ENCODE measurements around the gene DSCAML1. TPM values are rescaled to one million over a fixed set of nuclear protein-coding genes. Genes with fewer than 3 reads are reported as not detected.

DSCAML1 gene
- total and polyA plus RNA-seq, 2 of the 8 experiments (the other 6 are each of a cell fraction or from before 2014, with no cell fraction given): 0.19 to 0.24 TPM

DNA sequence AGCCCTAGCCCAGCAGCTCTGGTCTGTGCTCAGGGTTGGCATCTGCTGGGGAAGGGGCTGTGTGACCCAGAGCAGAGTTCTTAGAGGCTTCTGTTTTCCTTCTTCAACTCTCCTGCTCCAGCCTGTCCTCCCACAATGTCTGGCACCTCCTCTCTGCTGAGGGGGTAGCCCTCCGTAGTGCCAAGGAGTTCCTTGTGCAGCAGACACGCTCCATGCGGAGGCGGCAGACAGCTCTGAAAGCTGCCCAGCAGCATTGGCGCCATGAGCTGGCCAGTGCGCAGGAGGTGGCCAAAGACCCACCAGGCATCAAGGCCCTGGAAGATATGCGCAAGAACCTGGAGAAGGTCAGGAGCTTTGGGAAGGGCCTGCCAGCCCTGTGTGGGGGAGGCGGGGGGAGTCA lies 400.0 kb downstream of the DSCAML1 start:
- no peak overlapping the region for H2BK120ac ChIP-seq (replicated peaks; ENCODE audit: low read depth, low read length)
- H2AFZ ChIP-seq (ENCODE audit: low read length): no peak overlapping the region
- H3K23me2 ChIP-seq (ENCODE audit: low read depth, low read length): no peaks in the 10 kb centered on the region
- H3K4me3 ChIP-seq (ENCODE audit: extremely low read depth in 1 of 4, insufficient read depth in 2 of 4, low read depth in 3 of 4, low read length in 4 of 4): no peak overlapping the region
- no peak overlapping the region for H2BK15ac ChIP-seq (ENCODE audit: low read length)
- peaks cover 4 to 6% of the 10 kb centered on the region in 2 experiments for H4K20me1 ChIP-seq (replicated peaks in 1 of 2; ENCODE audit: control insufficient read depth in 1 of 2, insufficient read depth in 2 of 2, low read length in 2 of 2)
- no peak overlapping the region for H4K5ac ChIP-seq (ENCODE audit: insufficient read length, low read depth, low read length)
- H3K4ac ChIP-seq (replicated peaks; ENCODE audit: insufficient read length, low read depth, low read length): no peak overlapping the region
- H3K18ac ChIP-seq (ENCODE audit: extremely low read depth, low read length): no peak overlapping the region
- TF ChIP-seq RBBP5 (IDR thresholded peaks at IDR 0.05; ENCODE audit: borderline replicate concordance, low read depth, low read length) (no peak), SRF (IDR thresholded peaks at IDR 0.05; ENCODE audit: low read depth, low read length) (no peak), NANOG (IDR thresholded peaks at IDR 0.05; ENCODE audit: insufficient read depth, low read depth, low read length, poor library complexity, severe bottlenecking) (no peak), CBX5 (IDR thresholded peaks at IDR 0.05; ENCODE audit: low read depth, low read length) (no peak), CHD2 (IDR thresholded peaks at IDR 0.05; ENCODE audit: low read length) (no peak), SIRT6 (IDR thresholded peaks at IDR 0.05; ENCODE audit: low read length) (no peak), CTBP2 (IDR thresholded peaks at IDR 0.05; ENCODE audit: borderline replicate concordance, insufficient read depth, insufficient read length, low read length) (no peak), POU5F1 (IDR thresholded peaks at IDR 0.05; ENCODE audit: low read depth, low read length) (no peak), TCF12 (IDR thresholded peaks at IDR 0.05; ENCODE audit: low read depth, low read length) (no peak), SIN3A (conservative IDR thresholded peaks at IDR 0.05 in 1 of 2, IDR thresholded peaks at IDR 0.05 in 1 of 2; ENCODE audit: low read depth in 1 of 2, low read length in 2 of 2) (no peak), BRCA1 (IDR thresholded peaks at IDR 0.05; ENCODE audit: low read depth, low read length) (no peak), SIX5 (IDR thresholded peaks at IDR 0.05; ENCODE audit: low read depth, low read length) (no peak), BACH1 (IDR thresholded peaks at IDR 0.05; ENCODE audit: low read length) (no peak), YY1 (IDR thresholded peaks at IDR 0.05; ENCODE audit: low read depth, low read length) (no peak)
- peaks cover 0 to 44% (median 26%) of the 10 kb centered on the region in 4 experiments; a peak in 7 of 8 replicates for H3K36me3 ChIP-seq (ENCODE audit: control insufficient read depth in 2 of 4, insufficient read depth in 4 of 4, low read length in 3 of 4)
- CTCF ChIA-PET (ENCODE audit: partially characterized antibody): interaction anchor here (1.3 to 3.4 kb wide), 2 partner anchors 11 to 30 kb away, joined by 3 to 9 read pairs; no protein-coding TSS in a partner anchor
- H3K27ac ChIP-seq (ENCODE audit: low read depth, low read length): no peak overlapping the region
- peaks cover 10 to 16% of the 10 kb centered on the region in 2 experiments for H3K9me3 ChIP-seq (ENCODE audit: insufficient read depth in 2 of 2, low read depth in 1 of 2, low read length in 1 of 2)
- H2BK20ac ChIP-seq (ENCODE audit: low read length): no peak overlapping the region
- DNase-seq (ENCODE audit: low read depth in 1 of 2, low spot score in 2 of 2) (no peak), FAIRE-seq (no peak)
- H3K27me3 ChIP-seq (replicated peaks in 1 of 4; ENCODE audit: control insufficient read depth in 3 of 4, extremely low read depth in 1 of 4, insufficient read depth in 3 of 4, low read length in 3 of 4): no peaks in the 10 kb centered on the region
- no peak overlapping the region for H2BK5ac ChIP-seq (ENCODE audit: low read depth, low read length)
- 100% methylated on average over 6 of the region's 8 CpGs; no CpG with 5 or more reads in 1 of the 2 experiments for WGBS, 2 experiments (ENCODE audit: extremely low coverage in 1 of 2, insufficient coverage in 1 of 2, insufficient read length in 1 of 2, insufficient replicate concordance in 2 of 2, low coverage in 1 of 2, low lambda C conversion rate in 2 of 2, missing lambda C conversion rate in 1 of 2)
- H3K23ac ChIP-seq (ENCODE audit: insufficient read length): no peak overlapping the region
- H3K9ac ChIP-seq (replicated peaks in 1 of 4; ENCODE audit: extremely low read depth in 1 of 4, low read depth in 3 of 4, low read length in 3 of 4): no peak overlapping the region
- H3K4me1 ChIP-seq (replicated peaks in 1 of 4; ENCODE audit: control insufficient read depth in 3 of 4, insufficient read depth in 4 of 4, low read length in 3 of 4): no peaks in the 10 kb centered on the region
- H2BK12ac ChIP-seq (ENCODE audit: low read depth, low read length): no peak overlapping the region
- H4K91ac ChIP-seq (replicated peaks; ENCODE audit: insufficient read length, low read length): no peak overlapping the region
- H4K8ac ChIP-seq (ENCODE audit: extremely low read depth, insufficient read depth, low read length): no peak overlapping the region
- no peak overlapping the region for H3K4me2 ChIP-seq (ENCODE audit: insufficient read depth in 1 of 2, low read depth in 2 of 2, low read length in 2 of 2)
- H3K79me2 ChIP-seq (ENCODE audit: control insufficient read depth in 1 of 2, insufficient read depth in 2 of 2, low read length in 2 of 2): no peaks in the 10 kb centered on the region
- POLR2A ChIA-PET (ENCODE audit: partially characterized antibody): no interaction called here
- H3K56ac ChIP-seq (replicated peaks; ENCODE audit: insufficient read length, low read depth, low read length): no peak overlapping the region
- H3K79me1 ChIP-seq (ENCODE audit: low read depth, low read length): no peaks in the 10 kb centered on the region
- no peak overlapping the region for H3K14ac ChIP-seq (ENCODE audit: insufficient read length)
- no peak overlapping the region for H2AK5ac ChIP-seq (ENCODE audit: low read depth, low read length)

Measured in H1 (cell line).